NCI-H526 (cell line): ENCODE measurements around the gene OPCML.

ENCODE experiments used
- DNase-seq, 2 experiments: peaks; one replicate each; lab custom pipeline; 2025; lab: John Stamatoyannopoulos, UW

Gene OPCML

DNA sequence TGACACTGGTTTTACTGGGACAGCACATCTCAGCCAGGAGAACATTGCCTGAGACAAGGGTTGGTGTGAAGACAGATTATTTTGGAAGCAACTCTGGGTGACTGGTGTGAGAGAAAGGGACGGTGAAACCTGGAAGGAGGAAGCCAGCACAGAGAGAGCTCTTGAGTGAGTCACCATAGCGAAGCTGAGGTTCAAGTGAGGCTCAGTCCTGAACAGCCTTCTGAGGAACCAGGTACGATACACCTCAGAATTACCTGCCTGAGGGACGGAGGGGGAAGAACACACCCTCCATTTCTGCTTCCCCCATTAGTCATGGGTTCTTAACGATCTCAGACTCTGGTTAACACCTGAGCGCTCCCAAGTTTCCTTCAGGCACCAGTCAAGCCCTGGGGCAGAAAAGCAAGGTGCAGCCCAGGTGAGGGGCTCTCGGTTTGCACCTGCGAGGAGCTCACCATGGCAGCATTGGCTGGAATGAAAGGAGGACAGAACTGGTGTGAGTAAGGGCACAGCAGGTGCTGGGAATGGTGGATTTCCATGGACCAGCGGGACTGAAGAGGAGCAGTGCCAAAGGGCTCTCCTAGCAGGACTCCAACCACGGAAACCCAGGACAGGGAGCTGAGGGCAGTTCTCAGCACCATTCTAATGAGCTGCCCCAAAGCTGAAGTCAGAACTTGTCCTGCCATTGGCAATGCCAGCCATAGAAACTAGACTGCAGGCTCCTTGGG lies 459.3 kb downstream of the OPCML start:
- no peak for DNase-seq

DNA sequence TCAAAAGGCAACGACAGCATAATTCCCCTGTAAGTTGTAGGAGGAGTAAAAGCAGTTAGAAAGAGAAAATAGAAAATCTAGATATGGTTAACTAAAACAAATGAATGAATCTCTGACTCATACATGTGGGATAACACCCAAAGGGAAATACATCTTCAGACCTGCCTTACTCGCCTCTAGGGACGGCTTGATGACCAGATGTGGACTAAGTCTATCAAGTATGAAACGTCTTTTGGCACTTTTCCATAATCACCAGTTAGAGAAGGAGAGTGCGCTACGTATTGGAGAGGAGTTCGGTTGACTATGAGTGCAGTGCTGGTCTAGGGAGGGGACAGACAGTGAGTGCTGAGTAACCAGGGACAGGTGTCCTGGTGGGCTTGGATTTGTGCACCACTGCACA lies 459.9 kb downstream of the OPCML start:
- no peak for DNase-seq

DNA sequence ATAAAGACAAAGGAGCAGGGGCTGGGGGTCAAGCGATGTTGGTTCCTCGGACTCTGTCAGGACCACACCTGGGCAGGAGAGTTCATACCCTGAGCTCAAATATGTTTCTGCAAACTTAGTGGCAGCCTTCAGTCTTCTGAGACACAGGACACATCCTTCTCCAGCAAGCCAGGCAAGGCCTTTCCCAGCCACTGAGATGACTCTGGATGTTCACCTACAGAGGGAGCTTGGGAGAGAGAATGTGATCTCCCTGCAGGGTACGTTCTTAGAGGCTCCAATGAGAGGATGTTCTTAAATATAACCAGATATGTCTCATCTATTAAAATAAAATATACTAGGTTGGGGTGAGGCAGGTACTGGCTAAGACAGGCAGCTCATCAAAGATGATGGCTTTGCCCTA lies 461.5 kb downstream of the OPCML start:
- peak in 1 of 2 experiments; percentile 32 for DNase-seq

- peak; percentile 47 to 78 for DNase-seq
Observed at GRCh38 chr11:133070021-133070713, 462.1 kb downstream of the OPCML start.

- no peak for DNase-seq
Observed at GRCh38 chr11:133065847-133066485, 466.3 kb downstream of the OPCML start.

DNA sequence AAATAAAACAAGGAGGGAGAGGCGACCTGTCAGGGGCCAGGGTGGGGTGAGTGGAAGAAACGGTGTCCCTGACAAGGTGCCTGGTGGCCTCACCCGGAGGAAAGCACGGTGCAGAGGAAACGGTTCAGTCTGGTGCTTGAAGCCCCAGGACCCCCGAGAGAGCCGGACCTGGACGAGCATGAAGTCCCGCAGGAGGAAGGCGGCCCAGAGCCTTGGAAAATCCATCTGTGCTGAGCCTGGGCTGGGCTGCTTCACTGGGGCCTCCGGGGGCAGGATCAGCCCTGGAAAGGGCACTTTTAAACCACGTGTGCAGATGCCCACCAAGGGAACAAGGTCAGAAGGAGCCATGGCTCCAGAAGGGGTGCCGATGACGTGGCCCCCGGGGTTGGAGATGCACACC lies 467.3 kb downstream of the OPCML start:
- peak in 1 of 2 experiments; percentile 58 for DNase-seq

DNA sequence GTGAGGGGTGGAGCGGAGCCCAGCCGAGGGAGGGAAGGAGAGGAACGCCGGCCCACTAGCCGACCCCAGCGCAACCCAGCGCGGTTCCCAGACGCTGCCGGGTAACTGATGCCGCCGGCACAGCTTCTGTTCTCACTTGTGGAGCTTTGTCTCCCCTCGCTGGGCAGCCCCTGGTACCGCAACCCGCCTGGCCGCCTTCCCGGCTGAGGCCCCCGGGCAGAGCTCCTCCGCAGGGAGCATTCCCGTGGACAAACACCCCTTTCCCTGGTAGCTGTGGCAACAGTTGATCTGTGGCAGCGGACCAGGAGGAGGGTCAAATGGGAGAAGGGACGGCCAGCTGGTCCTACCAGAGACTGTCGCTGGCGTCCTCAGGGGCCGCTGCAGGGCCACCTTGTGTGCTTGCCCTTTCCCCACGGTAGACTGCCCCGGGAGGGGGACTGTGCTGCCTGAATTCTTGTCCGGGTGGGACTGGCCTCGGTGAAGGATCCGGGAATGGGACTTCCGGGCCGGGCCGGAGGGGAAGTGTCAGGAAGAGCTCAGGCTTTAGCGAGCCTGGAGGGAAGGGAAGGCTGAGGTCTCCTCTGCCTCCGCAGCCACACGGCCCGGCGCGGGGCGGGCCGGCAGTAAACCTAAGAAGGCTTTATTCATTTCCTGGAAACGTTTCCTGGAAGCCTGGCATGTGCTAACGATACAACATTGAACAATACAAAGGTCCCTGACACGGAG lies 468.0 kb downstream of the OPCML start:
- peak; percentile 93 to 98 for DNase-seq

GRCh38 chr11:133058501-133058900 lies 473.8 kb downstream of the OPCML start:
- peak in 1 of 2 experiments; percentile 24 for DNase-seq

GRCh38 chr11:133053124-133053776 lies 479.1 kb downstream of the OPCML start:
- no peak for DNase-seq

DNA sequence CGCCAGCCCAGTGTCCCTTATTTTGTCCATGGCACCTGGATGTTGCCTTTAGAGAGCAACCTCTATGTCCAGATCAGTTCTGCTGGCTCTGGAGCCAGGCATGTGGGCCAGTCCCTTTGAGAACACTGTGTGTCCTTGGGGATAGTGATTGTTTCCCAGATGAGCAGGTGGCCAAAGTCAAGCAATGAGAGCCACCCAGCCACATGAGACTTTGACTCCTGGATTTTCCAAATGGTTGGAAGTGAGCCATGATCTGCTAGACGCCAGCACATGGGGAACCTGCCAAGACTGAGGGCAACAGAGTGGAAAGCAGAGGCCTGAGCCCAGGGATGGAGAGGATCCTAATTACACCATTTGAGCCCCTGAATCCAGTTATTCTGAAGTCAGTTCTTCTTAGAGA lies 479.8 kb downstream of the OPCML start:
- no peak for DNase-seq

GRCh38 chr11:133049244-133050019 lies 482.9 kb downstream of the OPCML start:
- no peak for DNase-seq

DNA sequence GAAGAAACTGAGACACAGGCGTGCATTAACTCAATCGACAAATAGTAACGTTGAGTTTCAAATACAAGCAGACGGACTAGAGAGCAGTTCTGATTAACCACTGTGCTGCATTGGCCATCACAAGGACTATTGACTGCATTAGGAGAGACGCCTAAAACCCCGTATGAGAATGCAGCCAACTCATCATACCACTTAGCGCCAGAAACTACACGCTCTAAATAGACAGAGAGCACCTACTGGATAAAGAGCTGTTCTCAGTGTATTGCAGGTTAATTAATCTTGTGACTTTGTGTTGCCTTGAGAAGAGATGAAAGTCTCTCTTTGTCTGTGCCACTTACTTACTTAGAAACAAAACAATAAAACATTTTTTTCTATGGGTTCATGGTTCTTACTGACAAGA lies 484.0 kb downstream of the OPCML start:
- no peak for DNase-seq

- no peak for DNase-seq
Observed at GRCh38 chr11:133047771-133048115, 484.6 kb downstream of the OPCML start.

DNA sequence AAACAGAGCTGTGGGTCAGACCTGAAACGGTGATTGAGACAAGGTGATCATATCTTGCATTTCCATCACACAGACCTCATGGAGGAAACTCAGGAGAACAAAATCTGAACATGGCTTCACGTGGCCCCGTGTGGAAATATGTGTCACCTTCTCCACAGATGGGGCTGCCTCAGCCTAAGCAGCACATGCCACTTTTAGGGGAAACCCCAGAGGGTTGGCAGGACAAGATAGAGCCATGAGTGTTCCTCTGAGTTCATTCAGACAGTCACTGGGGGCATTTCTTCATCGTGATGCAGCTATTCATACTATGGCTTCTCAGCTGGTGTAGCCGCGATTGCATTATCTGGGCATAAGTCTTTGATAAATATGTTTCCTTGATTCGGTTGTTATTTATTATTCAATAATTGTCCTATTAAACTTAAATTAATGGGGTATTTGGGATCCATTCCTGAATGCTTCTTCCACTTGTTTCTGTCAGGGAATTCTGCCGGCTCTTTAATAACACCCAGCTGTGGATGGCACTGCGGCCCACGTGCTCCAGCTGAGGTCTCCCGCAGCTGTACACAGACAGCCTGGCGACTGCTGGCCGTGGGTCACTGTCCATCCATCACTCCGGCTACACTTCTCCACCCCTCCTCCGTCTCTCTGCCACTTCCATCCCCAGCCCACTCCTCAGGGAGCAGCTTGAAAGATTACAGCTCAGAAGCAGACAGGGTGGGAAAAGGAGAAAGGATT lies 485.1 kb downstream of the OPCML start:
- DNase-seq, result no peak

DNA sequence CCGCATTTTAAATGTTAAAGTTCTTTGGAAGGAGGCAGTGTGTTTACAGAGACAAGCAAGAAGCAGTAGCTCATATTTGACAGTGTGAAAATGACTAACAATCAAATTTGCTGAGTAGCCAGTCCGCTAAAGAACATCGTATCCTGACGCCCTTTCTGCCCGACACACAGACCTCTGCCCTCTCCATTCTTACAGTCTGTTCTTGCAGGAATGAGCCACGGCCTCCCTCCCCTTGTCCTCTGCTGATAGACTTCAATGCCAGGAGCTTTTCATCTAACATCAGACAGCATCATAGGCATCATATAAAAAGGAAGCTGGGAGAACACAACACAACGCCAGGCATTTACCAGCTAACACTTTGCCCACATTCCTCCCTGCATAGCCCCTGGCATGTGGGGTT lies 486.0 kb downstream of the OPCML start:
- DNase-seq, result no peak

DNA sequence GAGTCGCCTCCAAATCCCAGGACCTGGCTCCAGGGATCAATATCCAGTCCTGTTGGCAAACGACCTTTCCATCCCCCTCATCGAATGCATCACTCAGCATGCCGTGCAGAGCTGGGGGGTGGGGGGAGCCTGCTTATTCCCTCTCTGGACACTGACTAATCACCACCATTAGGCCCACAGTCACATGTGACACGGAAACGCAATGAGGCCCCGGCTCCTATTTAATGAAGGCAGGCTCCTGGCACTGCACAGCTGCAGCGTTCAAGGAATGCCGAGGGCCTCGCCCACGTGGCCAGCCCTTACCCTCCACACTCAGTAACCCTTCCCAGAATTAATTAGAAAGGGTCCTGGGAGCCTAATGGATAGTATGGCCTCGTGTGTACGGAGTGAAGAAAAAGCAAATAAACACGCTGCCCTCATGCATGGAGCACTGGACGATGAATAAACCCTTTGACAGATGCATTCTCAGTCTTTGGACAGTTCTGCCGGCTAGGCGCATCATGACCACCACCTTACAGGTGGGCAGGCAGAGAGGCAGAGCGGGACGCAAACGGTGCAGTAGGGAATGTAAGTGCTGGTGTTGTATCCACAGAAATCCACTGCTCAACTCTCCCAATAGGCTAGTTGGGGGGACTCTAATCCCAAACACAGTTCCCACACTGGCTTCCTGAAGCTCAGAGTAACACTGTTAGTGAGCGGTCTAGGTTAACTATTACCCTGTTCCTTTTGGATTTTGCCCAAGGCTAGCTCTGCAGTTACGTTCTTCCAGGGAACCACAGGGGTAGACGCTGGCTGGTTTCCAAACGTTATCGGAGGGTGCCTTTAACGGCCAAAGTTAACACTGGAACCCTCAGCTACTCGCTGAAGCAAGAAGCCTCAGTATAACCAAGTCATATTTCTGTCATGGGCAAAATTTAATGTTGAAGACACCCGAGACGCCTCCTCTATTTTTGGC lies 490.1 kb downstream of the OPCML start:
- DNase-seq, result no peak

- peak in 1 of 2 experiments; percentile 16 for DNase-seq
Observed at GRCh38 chr11:133041181-133041580, 491.1 kb downstream of the OPCML start.

GRCh38 chr11:133040289-133040900 lies 491.9 kb downstream of the OPCML start:
- no peak for DNase-seq

- no peak for DNase-seq
Observed at GRCh38 chr11:133038850-133039249, 493.5 kb downstream of the OPCML start.
